ENCODE measurements around the gene SLC15A3.

SLC15A3 gene

GRCh38 chr11:60895687-60896086, 56.3 kb downstream of the SLC15A3 start:
- DNase-seq (ENCODE audit: low read depth in 1 of 2, low spot score in 1 of 2): no peak

- no peak for DNase-seq (ENCODE audit: low read depth in 1 of 2, low spot score in 1 of 2)
Measured at GRCh38 chr11:60891103-60891741, 60.8 kb downstream of the SLC15A3 start.

- no peak for DNase-seq (ENCODE audit: low read depth in 1 of 2, low spot score in 1 of 2)
Measured at GRCh38 chr11:60890696-60891095, 61.3 kb downstream of the SLC15A3 start.

DNA sequence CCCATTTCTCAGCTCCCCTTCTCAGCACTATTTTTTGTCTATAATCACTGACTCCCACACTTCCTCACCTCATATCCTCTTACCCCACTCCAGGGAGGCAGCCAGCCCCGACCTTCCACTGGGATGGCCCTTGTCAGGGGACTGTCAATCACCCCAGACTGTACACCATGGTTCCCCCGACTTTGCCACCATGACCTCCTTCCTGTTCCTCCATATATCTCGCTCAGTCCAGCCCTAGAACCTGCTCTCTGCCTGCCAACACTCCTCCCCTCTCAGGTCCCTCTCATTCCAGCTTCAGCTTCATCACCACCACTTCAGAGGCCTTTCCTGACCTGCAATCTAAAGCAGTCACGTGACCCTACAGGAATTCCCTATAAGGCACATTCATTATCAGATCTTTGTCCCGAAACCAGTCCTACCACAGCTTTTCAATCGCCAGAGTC, 62.1 kb downstream of the SLC15A3 start:
- DNase-seq (ENCODE audit: low read depth in 1 of 2, low spot score in 1 of 2): no peak

- no peak for DNase-seq (ENCODE audit: low read depth in 1 of 2, low spot score in 1 of 2)
Measured at GRCh38 chr11:60887556-60887955, 64.4 kb downstream of the SLC15A3 start.

All from activated T-helper 1 cell treated with anti-CD3 and anti-CD28 coated beads, Interleukin-2, amount 50 U/mL, for 16 hours (primary cell).